Dermis microvascular lymphatic vessel endothelial cell (primary cell): ENCODE measurements around the gene TRAF7. TPM values are rescaled to one million over a fixed set of nuclear protein-coding genes. Genes with fewer than 3 reads are reported as not detected.
"Not testable (repeated sequence)": the region's sequence is repeated elsewhere in the genome, so short reads cannot be mapped to it uniquely, and the experiment has no call there.

Source experiments
- DNase-seq, 2 donors: peaks; one replicate each; pipeline versions ENCODE4 v3.0.0 to v3.0.0-alpha.2; 2010; ENCODE audit warnings: low read depth in 2 of 2
- total RNA-seq: library from RNA; depleted of rRNA; stranded (reverse); fragments of >200 nt; gene quantifications from 2 replicates; pipeline ENCODE4 v1.2.1, GENCODE V29; 2014

The TRAF7 gene
- total RNA-seq, 1 donor from 2014 or later = 64.6 TPM

- no peak for DNase-seq
These were observed 33.2 kb upstream of the TRAF7 start for GRCh38 chr16:2122429-2122828.

- not testable (repeated sequence) for DNase-seq
These were observed 32.5 kb upstream of the TRAF7 start for GRCh38 chr16:2122934-2123683.

- not testable (repeated sequence) for DNase-seq
These were observed 31.7 kb upstream of the TRAF7 start for GRCh38 chr16:2123706-2124376.

GRCh38 chr16:2124377-2124693 lies 31.2 kb upstream of the TRAF7 start:
- DNase-seq = not testable (repeated sequence)

GRCh38 chr16:2124694-2125444 lies 30.7 kb upstream of the TRAF7 start:
- peak in 1 of 2 donors; percentile 70 for DNase-seq

- DNase-seq = not testable (repeated sequence)
These were observed 30.0 kb upstream of the TRAF7 start for GRCh38 chr16:2125609-2126008.

GRCh38 chr16:2126161-2126743 lies 29.3 kb upstream of the TRAF7 start:
- DNase-seq = not testable (repeated sequence)

- not testable (repeated sequence) for DNase-seq
These were observed 28.5 kb upstream of the TRAF7 start for GRCh38 chr16:2126928-2127556.

GRCh38 chr16:2127630-2128280 lies 27.8 kb upstream of the TRAF7 start:
- peak in 1 of 2 donors; percentile 48 for DNase-seq

GRCh38 chr16:2129251-2129650 lies 26.3 kb upstream of the TRAF7 start:
- DNase-seq = not testable (repeated sequence)

- not testable (repeated sequence) for DNase-seq
These were observed 25.6 kb upstream of the TRAF7 start for GRCh38 chr16:2129890-2130447.

- DNase-seq = not testable (repeated sequence)
These were observed 21.8 kb upstream of the TRAF7 start for GRCh38 chr16:2133797-2134196.

GRCh38 chr16:2135071-2135470 lies 20.5 kb upstream of the TRAF7 start:
- DNase-seq = not testable (repeated sequence)

- peak; percentile 85 to 95 for DNase-seq
These were observed 19.7 kb upstream of the TRAF7 start, which contains the start of gene PKD1 for GRCh38 chr16:2135770-2136490. Gene PKD1 (minus strand): TSS chr16:2135898. CDS start chr16:2135689, 209 bp downstream.

- DNase-seq = no peak
These were observed 12.4 kb upstream of the TRAF7 start for GRCh38 chr16:2142942-2143877.

- DNase-seq = no peak
These were observed 11.6 kb upstream of the TRAF7 start for GRCh38 chr16:2143878-2144485.

GRCh38 chr16:2145843-2146242 lies 9.7 kb upstream of the TRAF7 start:
- no peak for DNase-seq

GRCh38 chr16:2147378-2147777 lies 8.2 kb upstream of the TRAF7 start:
- DNase-seq = no peak
